Measurements from ENCODE around the gene FSTL4.

FSTL4 gene

DNA sequence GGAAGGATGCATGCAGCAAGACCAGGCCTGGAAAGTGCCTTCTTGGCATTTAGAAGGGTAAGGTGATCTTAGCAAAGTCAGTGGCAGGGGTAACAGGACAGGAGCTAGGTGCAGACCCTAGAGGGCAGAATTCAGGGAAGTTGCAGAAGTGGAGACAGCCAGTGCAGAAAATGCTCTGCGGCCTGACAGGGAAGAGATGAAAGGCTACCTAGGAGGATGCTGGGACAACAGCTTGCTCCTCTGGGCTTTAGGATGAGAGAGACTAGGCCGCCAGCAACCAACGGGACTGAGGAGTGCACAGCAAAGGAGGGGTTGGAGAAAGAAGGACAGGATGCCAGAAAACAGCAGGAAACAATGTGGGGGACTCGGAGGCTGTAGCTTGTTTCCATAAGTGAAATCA, 219.9 kb downstream of the FSTL4 start:
- TF ChIP-seq, protein P1, sequence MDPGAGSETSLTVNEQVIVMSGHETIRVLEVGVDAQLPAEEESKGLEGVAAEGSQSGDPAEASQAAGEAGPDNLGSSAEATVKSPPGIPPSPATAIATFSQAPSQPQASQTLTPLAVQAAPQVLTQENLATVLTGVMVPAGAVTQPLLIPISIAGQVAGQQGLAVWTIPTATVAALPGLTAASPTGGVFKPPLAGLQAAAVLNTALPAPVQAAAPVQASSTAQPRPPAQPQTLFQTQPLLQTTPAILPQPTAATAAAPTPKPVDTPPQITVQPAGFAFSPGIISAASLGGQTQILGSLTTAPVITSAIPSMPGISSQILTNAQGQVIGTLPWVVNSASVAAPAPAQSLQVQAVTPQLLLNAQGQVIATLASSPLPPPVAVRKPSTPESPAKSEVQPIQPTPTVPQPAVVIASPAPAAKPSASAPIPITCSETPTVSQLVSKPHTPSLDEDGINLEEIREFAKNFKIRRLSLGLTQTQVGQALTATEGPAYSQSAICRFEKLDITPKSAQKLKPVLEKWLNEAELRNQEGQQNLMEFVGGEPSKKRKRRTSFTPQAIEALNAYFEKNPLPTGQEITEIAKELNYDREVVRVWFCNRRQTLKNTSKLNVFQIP (CRISPR knock-in tag; IDR thresholded peaks at IDR 0.05; ENCODE audit: borderline replicate concordance, low read depth), result no peak
- no peak for TF ChIP-seq ESRRG (CRISPR knock-in tag; IDR thresholded peaks at IDR 0.05)
- TF ChIP-seq CSDC2 (CRISPR knock-in tag; IDR thresholded peaks at IDR 0.05), result no peak
- no peak for TF ChIP-seq ZFP30 (CRISPR knock-in tag; IDR thresholded peaks at IDR 0.05)

DNA sequence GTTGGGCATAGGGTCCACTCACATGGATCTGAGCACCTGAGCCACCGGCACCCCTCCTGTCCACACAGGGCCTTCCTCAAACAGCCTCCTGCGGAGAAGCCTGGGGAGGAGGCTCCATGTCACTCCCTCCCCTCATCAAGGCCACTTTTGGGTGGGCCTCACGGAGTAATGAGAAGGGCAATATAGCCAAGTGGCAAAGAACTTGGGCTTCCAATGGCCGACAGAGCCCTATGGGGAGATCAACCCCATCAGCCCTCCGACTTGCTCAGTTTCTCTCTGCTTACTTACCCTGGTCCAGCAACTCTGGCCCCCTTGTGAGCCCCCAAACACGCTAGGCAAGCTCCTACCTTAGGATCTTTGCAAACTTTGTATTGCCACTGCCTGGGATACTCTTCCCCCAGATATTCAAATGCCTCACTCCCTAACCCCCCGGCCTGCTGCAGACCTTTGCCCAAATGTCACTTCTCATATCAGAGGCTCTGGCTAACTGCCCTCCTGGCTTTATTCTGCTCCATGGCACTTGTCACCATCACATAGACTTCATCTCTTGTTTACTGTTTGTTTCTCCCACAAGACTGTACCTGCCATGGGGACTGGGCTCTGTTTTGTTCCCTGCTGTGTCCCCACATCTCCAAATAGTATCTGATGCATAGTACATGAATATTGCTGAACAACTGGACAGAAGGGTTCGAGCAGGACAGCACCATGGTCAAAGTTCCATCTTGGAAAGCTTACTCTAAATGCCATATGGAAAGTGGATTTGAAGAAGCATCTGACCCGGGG, 220.8 kb downstream of the FSTL4 start:
- ATAC-seq, result no peak
- TF ChIP-seq PPARA (CRISPR knock-in tag; IDR thresholded peaks at IDR 0.05; ENCODE audit: borderline replicate concordance) (no peak), ISL1 (CRISPR knock-in tag; IDR thresholded peaks at IDR 0.05) (no peak), ZFP3 (CRISPR knock-in tag; IDR thresholded peaks at IDR 0.05) (no peak), ZC3H10 (CRISPR knock-in tag; IDR thresholded peaks at IDR 0.05) (no peak), SNAI2 (CRISPR knock-in tag; IDR thresholded peaks at IDR 0.05) (no peak), CSDC2 (CRISPR knock-in tag; IDR thresholded peaks at IDR 0.05) (no peak), ARNTL (CRISPR knock-in tag; IDR thresholded peaks at IDR 0.05; ENCODE audit: borderline replicate concordance, low read depth) (no peak)
- TF ChIP-seq, protein P2, sequence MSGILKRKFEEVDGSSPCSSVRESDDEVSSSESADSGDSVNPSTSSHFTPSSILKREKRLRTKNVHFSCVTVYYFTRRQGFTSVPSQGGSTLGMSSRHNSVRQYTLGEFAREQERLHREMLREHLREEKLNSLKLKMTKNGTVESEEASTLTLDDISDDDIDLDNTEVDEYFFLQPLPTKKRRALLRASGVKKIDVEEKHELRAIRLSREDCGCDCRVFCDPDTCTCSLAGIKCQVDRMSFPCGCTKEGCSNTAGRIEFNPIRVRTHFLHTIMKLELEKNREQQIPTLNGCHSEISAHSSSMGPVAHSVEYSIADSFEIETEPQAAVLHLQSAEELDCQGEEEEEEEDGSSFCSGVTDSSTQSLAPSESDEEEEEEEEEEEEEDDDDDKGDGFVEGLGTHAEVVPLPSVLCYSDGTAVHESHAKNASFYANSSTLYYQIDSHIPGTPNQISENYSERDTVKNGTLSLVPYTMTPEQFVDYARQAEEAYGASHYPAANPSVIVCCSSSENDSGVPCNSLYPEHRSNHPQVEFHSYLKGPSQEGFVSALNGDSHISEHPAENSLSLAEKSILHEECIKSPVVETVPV (CRISPR knock-in tag; IDR thresholded peaks at IDR 0.05), result no peak
- TF ChIP-seq, protein P3, sequence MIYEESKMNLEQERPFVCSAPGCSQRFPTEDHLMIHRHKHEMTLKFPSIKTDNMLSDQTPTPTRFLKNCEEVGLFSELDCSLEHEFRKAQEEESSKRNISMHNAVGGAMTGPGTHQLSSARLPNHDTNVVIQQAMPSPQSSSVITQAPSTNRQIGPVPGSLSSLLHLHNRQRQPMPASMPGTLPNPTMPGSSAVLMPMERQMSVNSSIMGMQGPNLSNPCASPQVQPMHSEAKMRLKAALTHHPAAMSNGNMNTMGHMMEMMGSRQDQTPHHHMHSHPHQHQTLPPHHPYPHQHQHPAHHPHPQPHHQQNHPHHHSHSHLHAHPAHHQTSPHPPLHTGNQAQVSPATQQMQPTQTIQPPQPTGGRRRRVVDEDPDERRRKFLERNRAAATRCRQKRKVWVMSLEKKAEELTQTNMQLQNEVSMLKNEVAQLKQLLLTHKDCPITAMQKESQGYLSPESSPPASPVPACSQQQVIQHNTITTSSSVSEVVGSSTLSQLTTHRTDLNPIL (CRISPR knock-in tag; IDR thresholded peaks at IDR 0.05; ENCODE audit: low read depth), result no peak
- TF ChIP-seq, protein P4, sequence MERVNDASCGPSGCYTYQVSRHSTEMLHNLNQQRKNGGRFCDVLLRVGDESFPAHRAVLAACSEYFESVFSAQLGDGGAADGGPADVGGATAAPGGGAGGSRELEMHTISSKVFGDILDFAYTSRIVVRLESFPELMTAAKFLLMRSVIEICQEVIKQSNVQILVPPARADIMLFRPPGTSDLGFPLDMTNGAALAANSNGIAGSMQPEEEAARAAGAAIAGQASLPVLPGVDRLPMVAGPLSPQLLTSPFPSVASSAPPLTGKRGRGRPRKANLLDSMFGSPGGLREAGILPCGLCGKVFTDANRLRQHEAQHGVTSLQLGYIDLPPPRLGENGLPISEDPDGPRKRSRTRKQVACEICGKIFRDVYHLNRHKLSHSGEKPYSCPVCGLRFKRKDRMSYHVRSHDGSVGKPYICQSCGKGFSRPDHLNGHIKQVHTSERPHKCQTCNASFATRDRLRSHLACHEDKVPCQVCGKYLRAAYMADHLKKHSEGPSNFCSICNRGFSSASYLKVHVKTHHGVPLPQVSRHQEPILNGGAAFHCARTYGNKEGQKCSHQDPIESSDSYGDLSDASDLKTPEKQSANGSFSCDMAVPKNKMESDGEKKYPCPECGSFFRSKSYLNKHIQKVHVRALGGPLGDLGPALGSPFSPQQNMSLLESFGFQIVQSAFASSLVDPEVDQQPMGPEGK (CRISPR knock-in tag; IDR thresholded peaks at IDR 0.05; ENCODE audit: borderline replicate concordance), result no peak
- TF ChIP-seq, protein P5, sequence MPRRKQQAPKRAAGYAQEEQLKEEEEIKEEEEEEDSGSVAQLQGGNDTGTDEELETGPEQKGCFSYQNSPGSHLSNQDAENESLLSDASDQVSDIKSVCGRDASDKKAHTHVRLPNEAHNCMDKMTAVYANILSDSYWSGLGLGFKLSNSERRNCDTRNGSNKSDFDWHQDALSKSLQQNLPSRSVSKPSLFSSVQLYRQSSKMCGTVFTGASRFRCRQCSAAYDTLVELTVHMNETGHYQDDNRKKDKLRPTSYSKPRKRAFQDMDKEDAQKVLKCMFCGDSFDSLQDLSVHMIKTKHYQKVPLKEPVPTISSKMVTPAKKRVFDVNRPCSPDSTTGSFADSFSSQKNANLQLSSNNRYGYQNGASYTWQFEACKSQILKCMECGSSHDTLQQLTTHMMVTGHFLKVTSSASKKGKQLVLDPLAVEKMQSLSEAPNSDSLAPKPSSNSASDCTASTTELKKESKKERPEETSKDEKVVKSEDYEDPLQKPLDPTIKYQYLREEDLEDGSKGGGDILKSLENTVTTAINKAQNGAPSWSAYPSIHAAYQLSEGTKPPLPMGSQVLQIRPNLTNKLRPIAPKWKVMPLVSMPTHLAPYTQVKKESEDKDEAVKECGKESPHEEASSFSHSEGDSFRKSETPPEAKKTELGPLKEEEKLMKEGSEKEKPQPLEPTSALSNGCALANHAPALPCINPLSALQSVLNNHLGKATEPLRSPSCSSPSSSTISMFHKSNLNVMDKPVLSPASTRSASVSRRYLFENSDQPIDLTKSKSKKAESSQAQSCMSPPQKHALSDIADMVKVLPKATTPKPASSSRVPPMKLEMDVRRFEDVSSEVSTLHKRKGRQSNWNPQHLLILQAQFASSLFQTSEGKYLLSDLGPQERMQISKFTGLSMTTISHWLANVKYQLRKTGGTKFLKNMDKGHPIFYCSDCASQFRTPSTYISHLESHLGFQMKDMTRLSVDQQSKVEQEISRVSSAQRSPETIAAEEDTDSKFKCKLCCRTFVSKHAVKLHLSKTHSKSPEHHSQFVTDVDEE (CRISPR knock-in tag; IDR thresholded peaks at IDR 0.05), result no peak

More for the DNA sequence above, 219.9 kb downstream of the FSTL4 start:
- ATAC-seq, result no peak

DNA sequence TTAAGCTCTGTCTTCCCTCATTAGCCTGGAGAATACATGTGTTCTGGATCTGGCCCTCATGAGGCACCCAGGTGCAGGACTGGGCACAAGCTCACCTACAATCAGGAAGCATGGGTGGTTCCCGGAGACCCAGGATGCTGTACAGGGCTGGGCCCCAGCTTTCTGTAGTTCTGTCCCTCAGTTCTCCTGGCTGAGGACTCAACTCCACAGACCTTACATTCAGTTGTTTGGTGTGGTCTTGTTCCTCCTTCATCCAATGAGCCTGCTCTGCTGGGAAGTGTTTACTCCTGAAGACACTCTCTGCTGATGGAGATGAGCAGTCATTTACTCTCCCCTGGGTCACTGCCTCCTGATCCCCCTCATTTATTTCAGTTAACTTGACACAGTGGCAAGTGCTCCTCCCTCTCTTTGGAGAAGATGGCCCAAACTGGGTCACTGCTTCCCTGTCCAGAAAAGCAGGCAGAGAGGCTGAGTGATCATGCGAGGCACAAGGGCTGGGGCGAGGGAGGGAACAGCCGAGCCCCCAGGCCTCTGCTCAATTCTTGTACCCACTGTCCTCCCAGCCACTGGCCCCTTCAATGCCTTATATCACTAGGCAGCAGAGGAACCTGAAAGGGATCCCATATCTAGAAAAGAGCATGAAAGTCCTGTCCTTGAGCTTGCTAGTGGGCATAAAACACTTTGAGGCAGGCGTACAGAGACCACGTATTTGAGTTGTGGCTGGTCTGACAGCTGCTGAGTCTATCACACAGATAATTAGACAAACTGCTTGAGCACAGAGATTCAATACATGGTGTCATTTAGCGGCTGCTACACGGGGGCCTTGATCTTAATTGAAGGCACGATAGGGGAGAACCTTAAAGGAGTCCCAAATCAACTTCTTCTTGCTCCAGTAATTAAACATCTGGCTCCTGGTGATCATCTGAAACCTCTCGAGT, 221.7 kb downstream of the FSTL4 start:
- ATAC-seq, result no peak
- TF ChIP-seq ARNTL (CRISPR knock-in tag; IDR thresholded peaks at IDR 0.05; ENCODE audit: borderline replicate concordance, low read depth), result no peak
- TF ChIP-seq, protein P4 (CRISPR knock-in tag; IDR thresholded peaks at IDR 0.05; ENCODE audit: borderline replicate concordance), result no peak
- TF ChIP-seq ESRRG (CRISPR knock-in tag; IDR thresholded peaks at IDR 0.05), result no peak
- TF ChIP-seq GLIS3 (CRISPR knock-in tag; IDR thresholded peaks at IDR 0.05), result no peak
- no peak for TF ChIP-seq ZNF70 (CRISPR knock-in tag; IDR thresholded peaks at IDR 0.05)
- no peak for TF ChIP-seq OSR1 (CRISPR knock-in tag; IDR thresholded peaks at IDR 0.05)
- TF ChIP-seq, protein P5 (CRISPR knock-in tag; IDR thresholded peaks at IDR 0.05), result no peak
- no peak for TF ChIP-seq SNAI2 (CRISPR knock-in tag; IDR thresholded peaks at IDR 0.05)
- no peak for TF ChIP-seq ZFP3 (CRISPR knock-in tag; IDR thresholded peaks at IDR 0.05)
